GM15510 (cell line): ENCODE results near the gene ATP5F1E.
A peak's percentile ranks its signal among the peaks of the same experiment; 100 is the strongest.

ENCODE experiments used
- POLR2A ChIP-seq: IDR thresholded peaks from 3 replicates; pipeline ENCODE4 v1.6.1; 2011; ENCODE audit warnings: borderline replicate concordance; ENCODE audit not compliant: insufficient read length; ENCODE audit errors: extremely low read depth

Gene ATP5F1E

DNA sequence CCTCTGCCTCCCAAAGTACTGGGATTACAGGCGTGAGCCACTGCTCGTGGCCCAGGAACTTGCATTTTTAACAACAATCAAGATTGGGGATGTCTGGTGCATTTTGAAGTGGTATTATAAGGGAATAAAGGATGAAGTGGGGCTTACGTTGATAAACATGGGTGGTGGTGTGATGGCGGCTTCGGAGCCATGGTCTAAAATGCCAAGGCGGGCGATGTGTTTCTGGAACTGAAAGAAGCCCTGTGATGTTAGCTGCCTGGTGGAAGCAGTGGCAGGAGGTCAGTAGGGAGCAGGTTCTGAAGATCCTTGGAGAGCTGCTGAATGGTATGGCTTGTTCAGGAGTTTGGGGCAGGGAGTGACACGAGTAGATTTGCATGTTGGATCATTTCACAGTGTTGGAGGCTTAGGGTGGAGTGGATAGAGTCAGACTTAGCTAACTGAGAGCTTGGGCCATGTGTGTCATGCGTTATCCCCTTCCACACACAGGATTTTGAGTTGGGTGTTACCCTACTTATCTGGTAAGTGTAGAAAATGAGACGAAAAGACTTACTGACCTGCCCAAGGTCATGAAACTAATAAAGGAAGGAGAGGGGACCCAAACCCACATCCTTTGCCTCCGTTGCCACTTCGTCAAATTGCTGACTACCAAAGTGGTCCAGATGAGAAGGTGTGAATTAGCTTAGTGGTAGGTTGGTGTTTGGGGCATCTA is 49.6 kb downstream of the ATP5F1E start:
- TF ChIP-seq POLR2A: no peak

DNA sequence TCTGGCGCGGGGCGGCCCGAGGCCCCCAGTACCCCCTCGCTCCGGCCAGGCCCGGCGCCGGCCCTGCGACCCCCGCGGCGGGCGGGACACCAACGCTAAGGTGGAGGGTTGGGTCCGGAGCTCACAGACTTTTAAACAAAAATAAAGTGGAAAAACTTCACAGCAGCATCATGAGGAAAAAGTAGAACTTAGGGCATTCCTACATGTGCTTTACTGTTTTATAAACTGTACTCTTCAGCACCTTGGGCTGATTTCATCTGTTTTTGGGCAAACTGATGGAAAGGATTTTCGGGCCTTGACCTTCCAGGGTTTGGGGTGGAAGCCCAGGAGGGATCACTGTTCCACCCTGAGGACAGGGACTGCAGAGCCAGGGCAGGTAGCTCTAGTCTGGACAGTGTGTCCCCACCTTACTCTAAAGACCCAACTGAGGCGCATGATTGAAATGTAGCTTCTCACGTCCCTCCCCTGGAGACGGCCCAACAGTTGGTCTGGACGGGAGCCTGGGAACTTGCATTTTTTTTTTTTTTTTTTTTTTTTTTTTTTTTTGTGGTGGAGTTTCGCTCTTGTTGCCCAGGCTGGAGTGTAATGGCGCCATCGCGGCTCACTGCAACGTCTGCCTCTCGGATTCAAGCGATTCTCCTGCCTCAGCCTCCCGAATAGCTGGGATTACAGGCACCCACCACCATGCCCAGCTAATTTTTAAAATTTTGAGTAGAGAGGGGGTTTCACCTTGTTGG is 50.3 kb downstream of the ATP5F1E start:
- no peak for TF ChIP-seq POLR2A

DNA sequence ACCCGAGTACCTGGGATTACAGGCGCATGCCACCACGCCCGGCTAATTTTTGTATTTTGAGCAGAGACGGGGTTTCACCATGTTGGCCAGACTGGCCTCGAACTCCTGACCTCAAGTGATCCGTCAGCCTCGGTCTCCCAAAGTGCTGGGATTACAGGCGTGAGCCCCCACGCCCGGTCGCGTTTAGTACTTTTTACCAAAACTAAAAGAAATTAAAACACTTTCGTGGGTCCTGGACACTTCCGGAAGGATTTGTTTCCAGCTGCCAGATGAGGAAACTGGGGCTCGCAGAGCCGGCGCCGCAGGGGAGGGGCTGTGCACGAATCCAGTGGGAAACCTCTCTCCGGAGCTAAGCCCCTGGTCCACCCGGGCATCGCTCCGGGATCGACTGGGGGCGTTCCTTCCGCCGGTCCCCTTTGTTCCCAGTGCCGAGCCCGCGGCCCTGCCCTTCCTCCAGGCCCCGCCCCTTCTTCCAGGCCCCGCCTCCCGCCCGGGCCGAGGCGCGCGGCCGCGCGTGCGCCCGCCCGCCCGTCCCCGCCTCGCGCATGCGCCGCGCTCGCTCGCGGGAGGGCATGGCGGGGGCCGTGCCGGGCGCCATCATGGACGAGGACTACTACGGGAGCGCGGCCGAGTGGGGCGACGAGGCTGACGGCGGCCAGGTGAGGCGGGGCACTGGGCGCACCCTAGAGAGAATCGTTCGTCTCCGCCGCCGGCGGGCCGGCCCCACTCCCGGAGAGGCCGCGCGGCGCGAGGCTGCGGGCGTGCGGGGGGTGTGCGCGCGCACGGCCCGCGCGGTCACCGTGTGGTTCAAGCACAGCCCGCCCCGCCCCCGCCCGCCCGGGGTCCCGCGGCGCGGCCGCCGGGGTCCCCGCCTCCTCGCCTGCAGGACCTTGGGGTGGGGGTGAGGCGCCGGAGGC is 51.2 kb downstream of the ATP5F1E start, which contains the start of gene NELFCD:
Gene NELFCD, plus strand, starts transcription at position 546 of the 917 bp plus-strand sequence. Its CDS starts 54 bp downstream, at position 600.
- peak; percentile 90 for TF ChIP-seq POLR2A

DNA sequence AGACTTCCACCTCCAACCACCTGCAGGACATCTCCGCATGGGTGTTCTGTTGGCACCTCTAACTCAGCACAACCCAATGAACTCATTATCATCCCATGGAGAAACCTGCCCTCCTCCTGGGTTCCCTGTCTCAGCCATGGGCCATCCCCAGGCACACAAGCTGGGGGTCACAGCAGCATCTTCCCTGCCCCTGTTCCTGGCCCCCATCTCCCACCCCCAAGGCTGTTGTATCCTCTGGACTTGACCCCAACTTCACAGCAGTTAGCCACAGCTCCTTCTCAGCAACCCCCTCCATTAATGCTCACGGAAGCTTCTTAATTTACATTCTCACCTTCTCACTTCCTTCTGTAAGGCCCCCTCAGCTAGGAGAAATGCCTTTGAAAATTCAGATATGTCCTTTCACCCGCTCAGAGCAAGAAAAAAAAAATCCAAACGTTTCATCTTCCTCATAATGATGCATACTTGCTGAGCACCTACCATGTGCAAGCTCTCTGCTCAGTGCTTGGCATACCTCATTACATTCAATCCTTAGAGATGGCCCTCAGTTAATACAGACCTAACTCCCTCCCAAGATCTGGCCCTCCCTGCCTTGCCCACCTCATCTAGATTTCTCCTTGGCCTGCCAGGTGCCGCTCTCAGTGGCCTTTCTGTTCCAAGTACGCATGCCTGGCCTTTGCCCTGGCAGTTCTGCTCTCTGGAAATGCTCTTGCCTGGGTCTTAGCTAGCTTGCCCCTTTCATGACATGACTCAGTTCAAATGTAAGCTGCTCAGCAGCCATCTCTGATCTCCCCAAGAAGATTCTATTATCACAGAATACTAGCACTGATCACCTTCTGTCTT is 53.6 kb downstream of the ATP5F1E start:
- TF ChIP-seq POLR2A: no peak

DNA sequence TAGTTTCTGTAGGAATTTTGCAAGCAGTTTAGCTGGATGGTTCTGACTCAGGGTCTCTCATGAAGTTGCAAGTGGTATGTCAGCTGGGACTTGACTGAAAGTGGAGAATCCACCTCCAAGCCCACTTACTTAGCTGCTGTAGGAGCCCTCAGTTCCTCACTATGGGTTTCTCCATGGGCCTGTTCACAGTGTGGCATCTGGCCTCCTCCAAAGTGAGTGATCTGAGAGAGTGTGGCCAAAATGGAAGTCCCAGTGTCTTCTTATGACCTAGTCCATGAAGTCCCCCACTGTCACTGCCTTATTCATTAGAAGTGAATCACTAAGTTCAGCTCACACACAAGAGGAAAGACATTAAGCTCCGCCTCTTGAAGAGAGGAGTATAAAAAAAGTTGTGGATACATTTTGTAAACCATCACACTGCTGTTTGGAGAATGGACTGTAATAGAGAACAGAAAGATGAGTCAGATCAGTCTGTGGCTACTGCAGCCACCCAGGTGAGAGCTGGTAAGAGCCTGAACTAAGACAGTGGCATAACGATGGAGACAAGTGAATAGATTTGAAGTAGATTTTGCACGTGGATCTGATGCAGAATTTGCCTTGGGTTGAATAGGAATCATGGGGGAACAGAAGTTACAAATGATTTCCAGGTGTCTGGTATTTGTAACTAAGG is 55.9 kb downstream of the ATP5F1E start:
- no peak for TF ChIP-seq POLR2A
